Raji (cell line): ENCODE measurements around the gene RABGAP1L.

Experiments used
- POLR2A ChIP-seq: IDR thresholded peaks from 2 replicates; pipeline ENCODE4 v1.6.1; 2011; ENCODE audit warnings: low read depth, low read length, control low read depth; ENCODE audit not compliant: insufficient read depth

RABGAP1L gene

DNA sequence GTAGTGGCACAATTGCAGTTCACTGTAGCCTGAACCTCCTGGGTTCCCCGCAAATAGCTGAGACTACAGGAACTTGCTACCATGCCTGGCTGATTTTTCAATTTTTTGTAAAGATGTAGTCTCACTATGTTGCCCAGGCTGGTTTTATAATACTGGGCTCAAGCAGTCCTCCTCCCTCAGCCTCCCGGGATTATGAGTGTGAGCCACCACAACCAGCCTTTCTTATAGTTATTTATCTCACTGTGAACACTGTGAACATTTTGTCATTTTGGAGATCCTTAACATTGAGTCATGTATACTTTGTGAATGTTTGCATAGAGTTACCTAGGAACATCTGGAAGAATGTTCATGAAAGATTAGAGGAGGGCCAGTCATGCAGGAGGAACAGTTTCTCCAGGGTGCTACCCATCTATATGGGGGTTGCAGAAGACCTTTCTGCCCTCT, 713.3 kb downstream of the RABGAP1L start:
- no peak for TF ChIP-seq POLR2A

GRCh38 chr1:174874331-174875053, 715.2 kb downstream of the RABGAP1L start:
- no peak for TF ChIP-seq POLR2A

- TF ChIP-seq POLR2A, result no peak
Measured at GRCh38 chr1:174875306-174875705, 716.0 kb downstream of the RABGAP1L start.

DNA sequence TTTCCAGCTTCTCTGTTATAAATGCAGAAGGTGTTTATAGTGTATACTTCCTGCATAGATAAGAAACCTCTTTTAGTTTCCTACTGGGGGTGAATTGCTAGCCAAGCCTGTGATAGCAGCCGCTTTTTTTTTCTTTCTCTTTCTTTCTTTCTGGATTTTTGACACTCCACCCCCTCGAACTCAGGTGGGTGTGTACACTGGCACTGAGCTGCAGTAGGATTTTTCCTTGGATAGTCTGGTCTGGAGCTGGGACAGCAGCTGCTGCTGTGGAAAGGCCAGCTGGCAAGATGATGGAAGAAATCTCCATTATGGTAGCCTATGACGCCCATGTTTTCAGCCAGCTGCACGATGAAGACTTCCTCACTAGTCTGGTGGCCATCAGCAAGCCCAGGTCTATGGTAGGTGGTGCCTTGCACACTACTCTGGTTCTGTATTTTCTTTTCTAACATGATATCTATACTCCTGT, 717.9 kb downstream of the RABGAP1L start:
- TF ChIP-seq POLR2A, result no peak

DNA sequence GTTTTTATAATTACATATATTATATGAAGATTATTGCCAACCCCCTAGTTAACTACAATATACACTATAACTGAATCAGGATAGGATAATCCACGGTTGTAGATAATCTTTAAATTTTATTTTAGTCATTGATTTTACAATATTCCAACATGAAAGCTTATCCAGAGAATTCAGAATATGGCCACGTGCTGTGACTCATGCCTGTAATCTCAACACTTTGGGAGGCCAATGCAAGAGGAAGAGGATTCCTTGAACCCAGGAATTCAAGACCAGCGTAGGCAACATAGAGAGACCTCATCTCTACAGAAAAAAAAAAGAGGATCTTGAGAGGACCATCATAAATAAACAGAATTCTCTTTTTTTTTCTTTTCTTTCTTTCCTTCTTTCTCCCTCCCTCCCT, 720.9 kb downstream of the RABGAP1L start:
- no peak for TF ChIP-seq POLR2A

- TF ChIP-seq POLR2A, result no peak
Measured at GRCh38 chr1:174883409-174883808, 724.1 kb downstream of the RABGAP1L start.

- TF ChIP-seq POLR2A, result no peak
Measured at GRCh38 chr1:174884038-174884437, 724.7 kb downstream of the RABGAP1L start.

GRCh38 chr1:174884566-174884965, 725.2 kb downstream of the RABGAP1L start:
- no peak for TF ChIP-seq POLR2A

DNA sequence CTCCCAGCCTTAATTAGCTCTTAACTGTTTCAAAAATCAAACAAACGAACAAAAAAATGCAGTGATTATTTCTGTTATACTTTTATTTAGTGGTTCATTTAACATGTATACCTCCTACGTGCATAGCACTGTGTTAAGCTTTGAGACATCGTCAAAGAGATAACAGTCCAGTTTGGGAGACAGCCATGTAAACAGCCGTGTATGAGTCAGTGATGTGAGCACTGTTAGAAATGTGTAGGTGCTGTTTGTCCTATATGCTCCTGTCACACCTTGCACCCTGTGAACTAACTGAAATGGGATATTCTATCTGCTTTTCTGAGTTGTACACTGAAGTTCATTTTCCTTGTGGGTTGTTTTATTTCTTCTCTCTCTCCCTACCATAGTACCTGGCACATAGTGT, 730.7 kb downstream of the RABGAP1L start:
- TF ChIP-seq POLR2A, result no peak

GRCh38 chr1:174892016-174892415, 732.7 kb downstream of the RABGAP1L start:
- TF ChIP-seq POLR2A, result no peak

GRCh38 chr1:174894117-174894762, 734.9 kb downstream of the RABGAP1L start:
- TF ChIP-seq POLR2A, result no peak

DNA sequence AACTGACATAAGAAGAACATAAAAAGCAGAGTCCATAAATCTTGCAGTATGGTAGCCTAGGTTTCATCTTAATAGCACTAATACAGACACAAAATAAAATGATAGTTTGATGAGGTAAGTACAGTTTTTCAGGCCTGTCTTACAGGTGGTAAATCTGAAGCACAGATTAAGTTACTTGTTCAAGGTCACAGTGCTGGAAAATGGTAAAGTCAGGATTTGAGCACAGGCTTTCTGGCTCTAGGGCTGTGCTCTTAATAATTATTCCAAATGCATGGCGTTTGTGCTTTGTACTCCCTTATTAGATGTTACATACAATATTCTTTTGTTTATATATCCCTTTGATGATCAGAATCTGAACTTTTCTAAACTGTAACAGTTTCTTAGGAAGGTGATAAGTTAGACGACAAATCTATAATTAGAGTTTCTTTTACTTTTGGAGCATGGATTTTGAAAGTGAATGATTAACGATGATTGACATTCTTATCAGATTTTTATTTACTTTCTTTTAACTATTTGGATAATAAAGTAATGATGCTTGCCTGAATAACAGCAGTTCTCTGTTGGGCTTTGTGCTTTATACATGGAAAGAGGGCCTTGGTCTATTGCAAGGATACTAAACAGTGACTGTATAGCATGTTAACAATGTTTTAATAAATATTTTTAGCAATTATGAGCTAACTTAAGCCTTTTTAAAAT, 738.9 kb downstream of the RABGAP1L start:
- no peak for TF ChIP-seq POLR2A

DNA sequence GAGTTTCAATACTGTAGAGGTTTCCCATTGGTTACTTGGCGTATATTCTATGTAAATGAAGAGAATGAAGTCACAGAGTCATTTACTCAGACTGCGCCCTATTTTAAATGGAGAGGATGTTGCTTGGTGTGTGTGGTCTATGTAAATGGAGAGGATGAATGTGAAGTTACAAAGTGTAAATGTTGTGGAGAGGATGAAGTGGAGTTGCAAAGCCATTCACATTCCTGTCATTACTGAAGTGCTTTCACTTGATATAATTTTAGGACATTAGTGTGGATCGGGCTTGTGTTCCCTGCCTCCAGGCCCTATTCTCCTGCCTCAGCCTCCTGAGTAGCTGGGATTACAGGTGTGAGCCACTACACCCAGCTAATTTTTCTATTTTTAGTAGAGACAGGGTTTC, 741.0 kb downstream of the RABGAP1L start:
- TF ChIP-seq POLR2A, result no peak

DNA sequence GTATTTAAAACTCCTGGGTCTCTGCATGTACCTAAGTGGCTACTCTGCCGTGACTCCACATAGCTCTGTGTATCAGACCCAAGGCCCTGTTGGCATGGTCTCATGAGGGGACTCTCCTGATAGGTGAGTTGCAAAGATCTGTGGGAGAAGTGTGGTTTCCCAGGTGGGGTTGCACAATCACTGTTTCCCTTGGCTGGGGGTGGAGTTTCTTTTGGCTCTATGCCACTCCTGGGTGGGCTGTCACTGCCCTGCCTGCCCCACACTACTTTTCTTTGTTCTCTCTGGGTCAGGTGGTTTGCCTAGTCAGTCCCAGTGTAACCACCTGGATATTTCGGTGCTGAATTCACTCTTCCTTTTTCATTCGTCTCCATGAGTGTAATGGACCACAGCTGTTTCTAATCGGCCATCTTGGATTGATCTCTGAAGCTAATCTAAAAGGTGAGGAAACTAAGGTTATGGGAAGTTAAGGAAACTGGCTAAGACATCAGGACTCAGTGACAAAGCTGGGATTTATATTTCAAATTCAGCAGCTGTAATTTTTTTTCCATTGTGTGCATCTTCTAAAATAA, 743.3 kb downstream of the RABGAP1L start:
- no peak for TF ChIP-seq POLR2A

- no peak for TF ChIP-seq POLR2A
Measured at GRCh38 chr1:174911606-174912005, 752.3 kb downstream of the RABGAP1L start.
